Loucy (cell line): ENCODE measurements around the gene CFAP54.

Experiments
- CTCF ChIP-seq: fragments of 200-600 bp; sonication (generic); conservative IDR thresholded peaks from 2 replicates; pipeline ENCODE4 v1.5.1; 2014; ENCODE audit warnings: mild to moderate bottlenecking, antibody characterized with exemption, low read length
- EZH2phosphoT487 ChIP-seq: fragments of 200-600 bp; IDR thresholded peaks from 2 replicates; pipeline ENCODE4 v1.6.1; 2018; ENCODE audit warnings: antibody characterized with exemption, mild to moderate bottlenecking, moderate library complexity, borderline replicate concordance

- TF ChIP-seq CTCF: no peak
- TF ChIP-seq EZH2phosphoT487: no peak
These were observed 7.3 kb upstream of the CFAP54 start for GRCh38 chr12:96482086-96482485.
